OCI-LY7 (cell line): ENCODE data around the gene SAP30BP. TPM values are rescaled to one million over a fixed set of nuclear protein-coding genes. Genes with fewer than 3 reads are reported as not detected.

Source experiments
- BruUV-seq: library from RNA; stranded (reverse); fragments of 400-500 nt; replicated peaks from 2 replicates; lab custom pipeline; 2021; lab: Mats Ljungman, UMichigan
- CTCF ChIA-PET: fragments of 300-600 bp; sonication (Branson Sonifier 250); formaldehyde crosslinking; loops from one replicate; lab custom pipeline; 2022; ENCODE audit warnings: antibody characterized with exemption; ENCODE audit not compliant: unreplicated experiment; lab: Charles Lee
- POLR2A ChIA-PET: fragments of 300-600 bp; sonication (Branson Sonifier 250); formaldehyde crosslinking; loops from one replicate; lab custom pipeline; 2022; ENCODE audit warnings: antibody characterized with exemption; lab: Charles Lee
- DNase-seq: peaks from one replicate; pipeline ENCODE4 v3.0.0-alpha.2; 2015; ENCODE audit warnings: low spot score
- H2AFZ ChIP-seq: fragments of 200-600 bp; sonication (generic), shearing (Covaris generic); 2 replicates; pipeline ENCODE4 v1.6.1; 2014; ENCODE audit warnings: mild to moderate bottlenecking, antibody characterized with exemption, low read length, moderate library complexity
- H3K27ac ChIP-seq: fragments of 200-600 bp; sonication (generic); 2 replicates; pipeline ENCODE4 v1.5.1; 2014; ENCODE audit warnings: mixed run types, low read depth, mild to moderate bottlenecking, moderate library complexity, low read length, inconsistent platforms; ENCODE audit not compliant: poor library complexity, severe bottlenecking
- H3K36me3 ChIP-seq: fragments of 200-600 bp; sonication (generic); 2 replicates; pipeline ENCODE4 v1.6.1; 2014; ENCODE audit warnings: mild to moderate bottlenecking, antibody characterized with exemption, low read length, moderate library complexity, mixed read lengths; ENCODE audit not compliant: insufficient read depth
- H3K4me1 ChIP-seq: fragments of 200-600 bp; sonication (generic); 2 replicates; pipeline ENCODE4 v1.5.1; 2014; ENCODE audit warnings: mild to moderate bottlenecking, low read length; ENCODE audit not compliant: insufficient read depth, poor library complexity, severe bottlenecking
- H3K4me2 ChIP-seq: fragments of 200-600 bp; sonication (generic); 2 replicates; pipeline ENCODE4 v1.6.1; 2014; ENCODE audit warnings: mild to moderate bottlenecking, low read length
- H3K4me3 ChIP-seq: fragments of 200-600 bp; sonication (generic); 2 replicates; pipeline ENCODE4 v1.5.1; 2014; ENCODE audit warnings: mild to moderate bottlenecking, low read depth, low read length; ENCODE audit not compliant: poor library complexity, severe bottlenecking
- H3K79me2 ChIP-seq: fragments of 200-600 bp; sonication (generic); 2 replicates; pipeline ENCODE4 v1.6.1; 2016; ENCODE audit warnings: low read depth, mild to moderate bottlenecking, low read length, moderate library complexity, mixed read lengths; ENCODE audit not compliant: insufficient read depth
- H3K9me2 ChIP-seq: fragments of 200-600 bp; sonication (generic); 2 replicates; pipeline ENCODE4 v1.6.1; 2016; ENCODE audit warnings: mild to moderate bottlenecking, low read length, mixed read lengths; ENCODE audit not compliant: insufficient read depth
- H3K9me3 ChIP-seq: fragments of 200-600 bp; sonication (generic); 2 replicates; pipeline ENCODE4 v1.6.1; 2014; ENCODE audit warnings: mild to moderate bottlenecking, mixed run types, low read length, mixed read lengths
- H4K20me1 ChIP-seq: fragments of 200-600 bp; sonication (generic); 2 replicates; pipeline ENCODE4 v1.6.1; 2014; ENCODE audit warnings: mild to moderate bottlenecking, antibody characterized with exemption, low read length, moderate library complexity, mixed read lengths; ENCODE audit not compliant: insufficient read depth
- EZH2phosphoT487 ChIP-seq: fragments of 200-600 bp; sonication (generic); IDR thresholded peaks from 2 replicates; pipeline ENCODE4 v1.6.1; 2018; ENCODE audit warnings: low read depth, borderline replicate concordance, mild to moderate bottlenecking, mixed run types, antibody characterized with exemption, low read length, moderate library complexity, mixed read lengths
- intact Hi-C: fragments of 100-400 bp; cut with micrococcal nuclease; formaldehyde crosslinking; loops from one replicate; pipeline ENCODE4 v1.10.0; 2022; ENCODE audit not compliant: unreplicated experiment
- total RNA-seq, 2 experiments: library from RNA; depleted of rRNA in 1 of 2; stranded (reverse); fragments of >200 nt in 1 of 2; shearing (Covaris generic) in 1 of 2; gene quantifications; 2 replicates each; pipeline ENCODE4 v1.2.3, GENCODE V29; 2014 to 2022
- TF ChIP-seq, protein P1 (sequence below): fragments of 200-600 bp; sonication (generic); conservative IDR thresholded peaks from 2 replicates; pipeline ENCODE4 v1.5.1; 2014; ENCODE audit warnings: mild to moderate bottlenecking, antibody characterized with exemption, low read length, moderate library complexity, mixed read lengths

Gene SAP30BP
- total RNA-seq, 2 experiments from 2014 or later, result 127 to 187 TPM

DNA sequence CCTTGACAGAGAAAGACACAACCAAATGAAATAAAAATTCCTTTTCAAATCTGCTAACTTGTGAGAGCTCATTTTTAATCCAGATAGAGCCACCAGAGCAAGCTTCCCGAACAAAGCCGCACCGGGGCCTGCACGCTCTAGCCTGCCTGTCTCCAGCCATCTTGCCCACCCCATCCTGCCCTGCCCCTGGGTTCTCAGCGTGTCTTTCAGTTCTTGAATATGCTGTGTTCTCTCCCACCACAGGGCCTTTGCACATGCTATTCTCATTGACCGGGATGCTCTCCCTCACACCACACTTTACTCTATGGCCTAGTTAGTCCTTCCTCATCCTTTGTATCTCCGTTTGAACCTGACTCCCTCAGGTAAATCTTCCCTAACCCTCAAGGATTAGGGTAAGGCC is 19.2 kb upstream of the SAP30BP start:
- H4K20me1 ChIP-seq, result no peaks in the 10 kb centered on the region
- peaks cover 70% of the 10 kb centered on the region for H3K36me3 ChIP-seq
- no peak overlapping the region for H3K4me3 ChIP-seq
- no peak for TF ChIP-seq EZH2phosphoT487
- TF ChIP-seq, protein P1, sequence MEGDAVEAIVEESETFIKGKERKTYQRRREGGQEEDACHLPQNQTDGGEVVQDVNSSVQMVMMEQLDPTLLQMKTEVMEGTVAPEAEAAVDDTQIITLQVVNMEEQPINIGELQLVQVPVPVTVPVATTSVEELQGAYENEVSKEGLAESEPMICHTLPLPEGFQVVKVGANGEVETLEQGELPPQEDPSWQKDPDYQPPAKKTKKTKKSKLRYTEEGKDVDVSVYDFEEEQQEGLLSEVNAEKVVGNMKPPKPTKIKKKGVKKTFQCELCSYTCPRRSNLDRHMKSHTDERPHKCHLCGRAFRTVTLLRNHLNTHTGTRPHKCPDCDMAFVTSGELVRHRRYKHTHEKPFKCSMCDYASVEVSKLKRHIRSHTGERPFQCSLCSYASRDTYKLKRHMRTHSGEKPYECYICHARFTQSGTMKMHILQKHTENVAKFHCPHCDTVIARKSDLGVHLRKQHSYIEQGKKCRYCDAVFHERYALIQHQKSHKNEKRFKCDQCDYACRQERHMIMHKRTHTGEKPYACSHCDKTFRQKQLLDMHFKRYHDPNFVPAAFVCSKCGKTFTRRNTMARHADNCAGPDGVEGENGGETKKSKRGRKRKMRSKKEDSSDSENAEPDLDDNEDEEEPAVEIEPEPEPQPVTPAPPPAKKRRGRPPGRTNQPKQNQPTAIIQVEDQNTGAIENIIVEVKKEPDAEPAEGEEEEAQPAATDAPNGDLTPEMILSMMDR, result no peak
- H3K27ac ChIP-seq, result no peak overlapping the region
- CTCF ChIA-PET, result no interaction called here
- H3K9me3 ChIP-seq, result no peaks in the 10 kb centered on the region
- no peak overlapping the region for H3K4me2 ChIP-seq
- DNase-seq, result no peak
- no TSS peak for BruUV-seq
- H3K9me2 ChIP-seq, result no peaks in the 10 kb centered on the region
- no peaks in the 10 kb centered on the region for H3K79me2 ChIP-seq
- H3K4me1 ChIP-seq, result peaks cover 12% of the 10 kb centered on the region
- POLR2A ChIA-PET, result interaction anchor here (0.6 to 1.0 kb wide), 3 partner anchors 12 to 493 kb away, joined by 3 read pairs; no protein-coding TSS in a partner anchor
- intact Hi-C loops, result no loop called here
- no peak overlapping the region for H2AFZ ChIP-seq

DNA sequence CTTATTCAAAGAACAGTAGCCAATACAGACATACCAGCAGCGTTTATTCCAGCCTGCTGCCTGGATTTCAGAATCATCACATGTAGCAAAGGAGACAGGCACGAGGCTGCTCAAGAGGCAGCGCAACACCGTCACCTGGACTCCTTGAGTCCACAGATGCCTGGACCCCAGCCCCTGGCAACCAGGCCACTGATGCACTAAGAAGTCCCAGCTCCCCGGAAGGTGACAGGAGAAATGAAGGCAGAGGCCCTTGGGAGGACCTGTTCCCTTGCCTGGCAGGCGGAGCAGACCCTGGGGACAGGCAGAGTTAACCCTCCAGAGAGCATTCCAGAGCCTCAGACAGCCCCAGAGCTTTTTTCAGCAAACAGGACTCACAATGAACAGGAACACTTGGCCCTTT is 17.5 kb upstream of the SAP30BP start:
- ChIA-PET CTCF (interaction anchor here (1.1 to 1.3 kb wide), 2 partner anchors 8 to 12 kb away, joined by 3 read pairs; no protein-coding TSS in a partner anchor), POLR2A (interaction anchor here (0.6 to 1.8 kb wide), 3 partner anchors 8 to 403 kb away, joined by 3 to 5 read pairs (median 3); partner anchors contain the start of genes RECQL5 and SAP30BP)
- DNase-seq, result no peak
- no peak overlapping the region for H3K4me3 ChIP-seq
- no peaks in the 10 kb centered on the region for H3K79me2 ChIP-seq
- H3K36me3 ChIP-seq, result peaks cover 78% of the 10 kb centered on the region
- intact Hi-C loops, result no loop called here
- no peak for TF ChIP-seq EZH2phosphoT487
- TF ChIP-seq, protein P1, result no peak
- no peak overlapping the region for H3K27ac ChIP-seq
- H2AFZ ChIP-seq, result no peak overlapping the region
- H3K9me3 ChIP-seq, result no peaks in the 10 kb centered on the region
- peaks cover 30% of the 10 kb centered on the region for H3K4me1 ChIP-seq
- no peaks in the 10 kb centered on the region for H4K20me1 ChIP-seq
- no peaks in the 10 kb centered on the region for H3K9me2 ChIP-seq
- H3K4me2 ChIP-seq, result no peak overlapping the region
- BruUV-seq, result no TSS peak

DNA sequence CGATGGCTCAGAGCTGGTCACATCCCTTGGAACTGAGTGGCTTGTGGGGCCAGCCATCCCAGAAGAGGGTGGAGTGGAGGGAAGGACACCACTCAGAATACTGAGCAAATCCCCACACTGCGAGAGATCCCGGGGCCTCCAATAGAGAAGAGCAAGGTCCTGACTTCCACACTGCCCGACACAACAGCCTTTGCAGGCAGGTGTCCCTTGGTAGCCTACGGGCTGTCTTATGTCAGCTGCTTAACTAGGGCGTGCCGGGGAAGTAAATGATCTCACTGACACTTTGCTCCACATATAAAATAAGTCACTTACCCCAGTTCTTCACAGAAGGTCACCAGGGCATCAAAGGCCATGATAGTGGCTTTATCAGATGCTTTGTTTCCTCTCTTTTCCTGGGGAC is 16.3 kb upstream of the SAP30BP start:
- Histone ChIP-seq H3K4me1 (peaks cover 32% of the 10 kb centered on the region), H2AFZ (no peak overlapping the region), H3K9me3 (no peaks in the 10 kb centered on the region), H3K36me3 (peaks cover 78% of the 10 kb centered on the region), H3K79me2 (no peaks in the 10 kb centered on the region), H4K20me1 (no peaks in the 10 kb centered on the region), H3K4me3 (no peak overlapping the region), H3K4me2 (no peak overlapping the region), H3K27ac (no peak overlapping the region), H3K9me2 (no peaks in the 10 kb centered on the region)
- CTCF ChIA-PET, result interaction anchor here (0.6 to 1.3 kb wide), 5 partner anchors 9 to 193 kb away, joined by 3 read pairs; no protein-coding TSS in a partner anchor
- intact Hi-C loops, result no loop called here
- BruUV-seq, result no TSS peak
- TF ChIP-seq EZH2phosphoT487, result no peak
- TF ChIP-seq, protein P1, result no peak
- POLR2A ChIA-PET, result no interaction called here
- DNase-seq, result no peak
